SK-N-SH treated with all-trans-retinoic acid at 6 μM for 48 hours (cell line): ENCODE data around the gene CBY2.
"Not testable (repeated sequence)": the region's sequence is repeated elsewhere in the genome, so short reads cannot be mapped to it uniquely, and the experiment has no call there.

Experiments
- ATAC-seq: fragments of 200-7000 bp; cut with Tn5 transposase; 3 replicates; pipeline ENCODE4 v1.9.1; 2020; ENCODE audit warnings: mild to moderate bottlenecking, moderate library complexity
- CREB5 ChIP-seq: fragments of 250-450 bp; sonication (Bioruptor Pico); IDR thresholded peaks from 2 replicates; pipeline ENCODE4 v1.5.1; 2020; ENCODE audit warnings: low read depth, mild to moderate bottlenecking, moderate library complexity
- ESRRG ChIP-seq: fragments of 250-450 bp; sonication (Bioruptor Pico); IDR thresholded peaks from 2 replicates; pipeline ENCODE4 v1.6.1; 2021; ENCODE audit warnings: mild to moderate bottlenecking
- POU6F1 ChIP-seq: fragments of 250-450 bp; sonication (Bioruptor Pico); IDR thresholded peaks from 2 replicates; pipeline ENCODE4 v1.8.0; 2021; ENCODE audit warnings: low read depth, mild to moderate bottlenecking, moderate library complexity, borderline replicate concordance
- PPARA ChIP-seq: fragments of 250-450 bp; sonication (Bioruptor Pico); IDR thresholded peaks from 2 replicates; pipeline ENCODE4 v1.5.0; 2020; ENCODE audit warnings: mild to moderate bottlenecking, borderline replicate concordance
- ZFP3 ChIP-seq: fragments of 250-450 bp; sonication (Bioruptor Pico); IDR thresholded peaks from 2 replicates; pipeline ENCODE4 v1.5.0; 2020; ENCODE audit warnings: mild to moderate bottlenecking, moderate library complexity
- ZFP30 ChIP-seq: fragments of 450-650 bp; formaldehyde crosslinking; IDR thresholded peaks from 2 replicates; pipeline ENCODE4 v1.5.0; 2022; ENCODE audit warnings: mild to moderate bottlenecking, moderate library complexity
- ZNF70 ChIP-seq: fragments of 450-650 bp; formaldehyde crosslinking; IDR thresholded peaks from 2 replicates; pipeline ENCODE4 v1.5.0; 2020; ENCODE audit warnings: mild to moderate bottlenecking, moderate library complexity
- ZNF8 ChIP-seq: fragments of 450-650 bp; formaldehyde crosslinking; IDR thresholded peaks from 2 replicates; pipeline ENCODE4 v1.5.0; 2020; ENCODE audit warnings: mild to moderate bottlenecking, moderate library complexity

The CBY2 gene

GRCh38 chr13:45757589-45757988 is 55.5 kb downstream of the CBY2 start:
- ATAC-seq, result not testable (repeated sequence)

- no peak for ATAC-seq
- TF ChIP-seq ZNF70 (CRISPR knock-in tag) (no peak), ZNF8 (CRISPR knock-in tag) (no peak), CREB5 (CRISPR knock-in tag) (no peak), ZFP30 (CRISPR knock-in tag) (no peak), PPARA (CRISPR knock-in tag) (no peak), POU6F1 (CRISPR knock-in tag) (no peak), ESRRG (CRISPR knock-in tag) (no peak), ZFP3 (CRISPR knock-in tag) (no peak)
- TF ChIP-seq, all 23 proteins: peak for 0
Observed at GRCh38 chr13:45763419-45763818, 61.3 kb downstream of the CBY2 start.
